ENCODE data around the gene UGT2B17.

DNA sequence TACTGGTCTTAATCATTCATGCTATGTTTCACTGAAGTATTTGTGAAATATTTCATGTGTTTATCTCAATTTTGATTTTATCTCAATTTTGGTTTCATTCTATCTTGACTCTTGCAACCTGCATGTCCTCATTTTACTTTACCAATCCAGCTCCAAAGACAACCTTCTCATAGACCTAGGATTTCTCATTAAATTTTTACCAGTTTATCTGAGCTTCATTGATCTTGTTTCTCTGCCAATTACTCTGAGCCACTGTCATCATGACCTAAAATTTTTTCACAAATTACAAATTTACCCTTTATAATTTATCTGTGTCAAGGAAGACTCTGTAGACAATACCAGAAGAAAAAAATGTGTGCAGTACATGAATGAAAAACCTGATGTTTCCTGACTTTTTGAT, 18.6 kb upstream of the UGT2B17 start:
- TF ChIP-seq, protein P1, sequence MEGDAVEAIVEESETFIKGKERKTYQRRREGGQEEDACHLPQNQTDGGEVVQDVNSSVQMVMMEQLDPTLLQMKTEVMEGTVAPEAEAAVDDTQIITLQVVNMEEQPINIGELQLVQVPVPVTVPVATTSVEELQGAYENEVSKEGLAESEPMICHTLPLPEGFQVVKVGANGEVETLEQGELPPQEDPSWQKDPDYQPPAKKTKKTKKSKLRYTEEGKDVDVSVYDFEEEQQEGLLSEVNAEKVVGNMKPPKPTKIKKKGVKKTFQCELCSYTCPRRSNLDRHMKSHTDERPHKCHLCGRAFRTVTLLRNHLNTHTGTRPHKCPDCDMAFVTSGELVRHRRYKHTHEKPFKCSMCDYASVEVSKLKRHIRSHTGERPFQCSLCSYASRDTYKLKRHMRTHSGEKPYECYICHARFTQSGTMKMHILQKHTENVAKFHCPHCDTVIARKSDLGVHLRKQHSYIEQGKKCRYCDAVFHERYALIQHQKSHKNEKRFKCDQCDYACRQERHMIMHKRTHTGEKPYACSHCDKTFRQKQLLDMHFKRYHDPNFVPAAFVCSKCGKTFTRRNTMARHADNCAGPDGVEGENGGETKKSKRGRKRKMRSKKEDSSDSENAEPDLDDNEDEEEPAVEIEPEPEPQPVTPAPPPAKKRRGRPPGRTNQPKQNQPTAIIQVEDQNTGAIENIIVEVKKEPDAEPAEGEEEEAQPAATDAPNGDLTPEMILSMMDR (IDR thresholded peaks at IDR 0.05; ENCODE audit: insufficient read depth, low read length) = no peak
- TF ChIP-seq, protein P2, sequence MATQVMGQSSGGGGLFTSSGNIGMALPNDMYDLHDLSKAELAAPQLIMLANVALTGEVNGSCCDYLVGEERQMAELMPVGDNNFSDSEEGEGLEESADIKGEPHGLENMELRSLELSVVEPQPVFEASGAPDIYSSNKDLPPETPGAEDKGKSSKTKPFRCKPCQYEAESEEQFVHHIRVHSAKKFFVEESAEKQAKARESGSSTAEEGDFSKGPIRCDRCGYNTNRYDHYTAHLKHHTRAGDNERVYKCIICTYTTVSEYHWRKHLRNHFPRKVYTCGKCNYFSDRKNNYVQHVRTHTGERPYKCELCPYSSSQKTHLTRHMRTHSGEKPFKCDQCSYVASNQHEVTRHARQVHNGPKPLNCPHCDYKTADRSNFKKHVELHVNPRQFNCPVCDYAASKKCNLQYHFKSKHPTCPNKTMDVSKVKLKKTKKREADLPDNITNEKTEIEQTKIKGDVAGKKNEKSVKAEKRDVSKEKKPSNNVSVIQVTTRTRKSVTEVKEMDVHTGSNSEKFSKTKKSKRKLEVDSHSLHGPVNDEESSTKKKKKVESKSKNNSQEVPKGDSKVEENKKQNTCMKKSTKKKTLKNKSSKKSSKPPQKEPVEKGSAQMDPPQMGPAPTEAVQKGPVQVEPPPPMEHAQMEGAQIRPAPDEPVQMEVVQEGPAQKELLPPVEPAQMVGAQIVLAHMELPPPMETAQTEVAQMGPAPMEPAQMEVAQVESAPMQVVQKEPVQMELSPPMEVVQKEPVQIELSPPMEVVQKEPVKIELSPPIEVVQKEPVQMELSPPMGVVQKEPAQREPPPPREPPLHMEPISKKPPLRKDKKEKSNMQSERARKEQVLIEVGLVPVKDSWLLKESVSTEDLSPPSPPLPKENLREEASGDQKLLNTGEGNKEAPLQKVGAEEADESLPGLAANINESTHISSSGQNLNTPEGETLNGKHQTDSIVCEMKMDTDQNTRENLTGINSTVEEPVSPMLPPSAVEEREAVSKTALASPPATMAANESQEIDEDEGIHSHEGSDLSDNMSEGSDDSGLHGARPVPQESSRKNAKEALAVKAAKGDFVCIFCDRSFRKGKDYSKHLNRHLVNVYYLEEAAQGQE (IDR thresholded peaks at IDR 0.05; ENCODE audit: insufficient replicate concordance, low read depth) = no peak
- no peak for TF ChIP-seq POLR2AphosphoS5 (IDR thresholded peaks at IDR 0.05; ENCODE audit: low read depth)
- TF ChIP-seq GABPA (IDR thresholded peaks at IDR 0.05; ENCODE audit: low read depth) = no peak
- TF ChIP-seq SPI1 (IDR thresholded peaks at IDR 0.05; ENCODE audit: borderline replicate concordance, low read depth) = no peak

Measured in HL-60 (cell line).